IMR-90 (cell line): ENCODE measurements around the gene KIFC3. TPM values are rescaled to one million over a fixed set of nuclear protein-coding genes. Genes with fewer than 3 reads are reported as not detected.
"Not testable (repeated sequence)": the region's sequence is repeated elsewhere in the genome, so short reads cannot be mapped to it uniquely, and the experiment has no call there.

Source experiments
- ATAC-seq: fragments of 200-7000 bp; cut with Tn5 transposase; 2 replicates; pipeline ENCODE4 v1.9.1; 2020; ENCODE audit warnings: low read depth, mild to moderate bottlenecking, moderate library complexity
- BruUV-seq: library from RNA; stranded (reverse); fragments of 400-500 nt; replicated peaks from 2 replicates; lab custom pipeline; 2021; lab: Mats Ljungman, UMichigan
- CTCF ChIA-PET: fragments of 300-600 bp; formaldehyde crosslinking; extraction: SDS; loops from one replicate; lab custom pipeline; 2021; ENCODE audit warnings: antibody characterized with exemption; lab: Yijun Ruan, JAX
- POLR2A ChIA-PET: fragments of 300-600 bp; sonication (Branson Sonifier 250); formaldehyde crosslinking; loops from one replicate; lab custom pipeline; 2022; ENCODE audit warnings: antibody characterized with exemption; ENCODE audit not compliant: unreplicated experiment; lab: Charles Lee
- DNase-seq: peaks from one replicate; pipeline ENCODE4 v3.0.0; 2013
- H2AFZ ChIP-seq: replicated peaks from 2 replicates; pipeline ENCODE3; 2013; ENCODE audit warnings: low read length, mild to moderate bottlenecking; ENCODE audit not compliant: poor library complexity
- H2AK5ac ChIP-seq: 2 replicates; pipeline ENCODE4 v1.6.1; 2013; ENCODE audit warnings: low read depth, low read length, inconsistent platforms
- H2AK9ac ChIP-seq: replicated peaks from 2 replicates; pipeline ENCODE3; 2013; ENCODE audit warnings: mild to moderate bottlenecking, low read depth, low read length, moderate library complexity; ENCODE audit not compliant: poor library complexity
- H2BK120ac ChIP-seq: 2 replicates; pipeline ENCODE4 v1.6.1; 2013; ENCODE audit warnings: low read depth, low read length, inconsistent platforms
- H2BK15ac ChIP-seq: 3 replicates; pipeline ENCODE4 v1.6.1; 2013; ENCODE audit warnings: low read depth, low read length, inconsistent platforms
- H2BK20ac ChIP-seq: 2 replicates; pipeline ENCODE4 v1.6.1; 2013; ENCODE audit warnings: low read depth, mild to moderate bottlenecking, inconsistent platforms, low read length, moderate library complexity
- H2BK5ac ChIP-seq: 2 replicates; pipeline ENCODE4 v1.6.1; 2013; ENCODE audit warnings: mild to moderate bottlenecking, low read depth, low read length, inconsistent platforms; ENCODE audit not compliant: poor library complexity, severe bottlenecking
- H3K14ac ChIP-seq: replicated peaks from 2 replicates; pipeline ENCODE4 v1.6.1; 2013; ENCODE audit warnings: low read depth, low read length, inconsistent platforms
- H3K18ac ChIP-seq: 2 replicates; pipeline ENCODE4 v1.6.1; 2013; ENCODE audit warnings: low read depth, low read length, control low read depth
- H3K23ac ChIP-seq: 2 replicates; pipeline ENCODE4 v1.6.1; 2013; ENCODE audit warnings: low read depth, low read length, inconsistent platforms
- H3K27ac ChIP-seq: 2 replicates; pipeline ENCODE4 v1.5.1; 2013; ENCODE audit warnings: mild to moderate bottlenecking, control low read depth, low read length; ENCODE audit not compliant: insufficient read depth
- H3K27me3 ChIP-seq: 2 replicates; pipeline ENCODE4 v1.6.1; 2013; ENCODE audit warnings: low read length; ENCODE audit not compliant: control insufficient read depth, insufficient read depth
- H3K36me3 ChIP-seq: 2 replicates; pipeline ENCODE4 v1.6.1; 2013; ENCODE audit warnings: low read length, mixed read lengths; ENCODE audit not compliant: control insufficient read depth, insufficient read depth
- H3K4ac ChIP-seq: 2 replicates; pipeline ENCODE4 v1.6.1; 2013; ENCODE audit warnings: low read depth, low read length, inconsistent platforms
- H3K4me1 ChIP-seq: 2 replicates; pipeline ENCODE4 v1.6.1; 2013; ENCODE audit warnings: low read length, mixed read lengths; ENCODE audit not compliant: control insufficient read depth, insufficient read depth
- H3K4me2 ChIP-seq: 2 replicates; pipeline ENCODE4 v1.6.1; 2013; ENCODE audit warnings: low read depth, mild to moderate bottlenecking, control low read depth, low read length, moderate library complexity
- H3K4me3 ChIP-seq: 2 replicates; pipeline ENCODE4 v1.5.1; 2013; ENCODE audit warnings: low read depth, mild to moderate bottlenecking, control low read depth, low read length, moderate library complexity; ENCODE audit not compliant: insufficient read depth
- H3K56ac ChIP-seq: 2 replicates; pipeline ENCODE4 v1.6.1; 2013; ENCODE audit warnings: low read length, inconsistent platforms; ENCODE audit not compliant: insufficient read depth; ENCODE audit errors: extremely low read depth
- H3K79me1 ChIP-seq, 2 experiments: 2 replicates each; pipeline ENCODE4 v1.6.1; 2013; ENCODE audit warnings: low read length in 2 of 2, inconsistent platforms in 1 of 2, low read depth in 1 of 2
- H3K9ac ChIP-seq: 2 replicates; pipeline ENCODE4 v1.6.1; 2013; ENCODE audit warnings: low read depth, low read length, control low read depth
- H3K9me1 ChIP-seq: 2 replicates; pipeline ENCODE4 v1.6.1; 2013; ENCODE audit warnings: low read length, inconsistent platforms; ENCODE audit not compliant: insufficient read depth
- H3K9me3 ChIP-seq: 2 replicates; pipeline ENCODE4 v1.6.1; 2013; ENCODE audit warnings: low read length; ENCODE audit not compliant: control insufficient read depth, insufficient read depth
- H4K20me1 ChIP-seq: 2 replicates; pipeline ENCODE4 v1.6.1; 2013; ENCODE audit warnings: low read length, inconsistent platforms; ENCODE audit not compliant: insufficient read depth
- H4K5ac ChIP-seq: 2 replicates; pipeline ENCODE4 v1.6.1; 2013; ENCODE audit warnings: mild to moderate bottlenecking, low read depth, low read length, control low read depth
- H4K8ac ChIP-seq, 2 experiments: 2 replicates each; pipeline ENCODE4 v1.6.1; 2013; ENCODE audit warnings: low read depth in 2 of 2, low read length in 2 of 2, control low read depth in 1 of 2, inconsistent platforms in 1 of 2
- H4K91ac ChIP-seq: 2 replicates; pipeline ENCODE4 v1.6.1; 2013; ENCODE audit warnings: low read depth, low read length, inconsistent platforms; ENCODE audit not compliant: insufficient read depth
- MAZ ChIP-seq: IDR thresholded peaks from 2 replicates; pipeline ENCODE4 v1.6.1; 2012; ENCODE audit warnings: low read depth, mild to moderate bottlenecking, low read length, improper control_type of control experiment, moderate library complexity, borderline replicate concordance
- WGBS, 2 experiments: methylation state at CpG; one replicate each; pipeline versions ENCODE4 v1.1.5 to v1.1.7; 2013; ENCODE audit warnings: missing lambda C conversion rate in 2 of 2; ENCODE audit not compliant: insufficient read length in 1 of 2; ENCODE audit errors: extremely low coverage in 2 of 2; 5-methylcytosine and 5-hydroxymethylcytosine counted together
- dilution Hi-C: fragments of 300-500 bp; cut with HindIII; formaldehyde crosslinking; loops from one replicate; pipeline ENCODE4 v1.14.3; 2018; ENCODE audit warnings: low sequenced_read_pairs; ENCODE audit not compliant: unreplicated experiment
- in situ Hi-C: fragments of 300-500 bp; cut with MboI; formaldehyde crosslinking; loops from 3 replicates; pipeline ENCODE4 v1.14.3; 2019; ENCODE audit warnings: low sequenced_read_pairs, inconsistent platforms, mixed read lengths
- intact Hi-C: fragments of 100-400 bp; cut with micrococcal nuclease; formaldehyde crosslinking; loops from 2 replicates; pipeline ENCODE4 v1.10.0; 2022
- polyA plus RNA-seq, 3 experiments: library from polyadenylated mRNA; depleted of rRNA; stranded (reverse); fragments of >200 nt; gene quantifications; 2 replicates each; pipeline ENCODE4 v1.2.3, GENCODE V29; 2012; ENCODE audit warnings: low replicate concordance in 1 of 3
- total RNA-seq: library from RNA; depleted of rRNA; stranded (reverse); fragments of >200 nt; gene quantifications from 2 replicates; pipeline ENCODE4 v1.2.3, GENCODE V29; 2012

The KIFC3 gene
- total and polyA plus RNA-seq, 2 of the 4 experiments (the other 2 are of a cell fraction): 48.6 to 62.5 TPM

GRCh38 chr16:57781349-57781740 lies 20.9 kb downstream of the KIFC3 start:
- Histone ChIP-seq H2BK20ac (no peak overlapping the region), H3K4me2 (no peak overlapping the region), H3K4ac (no peak overlapping the region), H2AK9ac (no peak overlapping the region), H4K20me1 (peaks cover 19% of the 10 kb centered on the region; the same call in 1 of the 2 replicates), H3K4me1 (no peaks in the 10 kb centered on the region; the same call in 1 of the 2 replicates), H2BK5ac (no peak overlapping the region), H2BK120ac (no peak overlapping the region), H4K5ac (no peak overlapping the region), H3K9me1 (peaks cover 9% of the 10 kb centered on the region; the same call in 1 of the 2 replicates), H3K56ac (no peak overlapping the region), H2AK5ac (no peak overlapping the region; the same call in 1 of the 2 replicates), H3K23ac (no peak overlapping the region), H2AFZ (peak overlapping the region; percentile 41), H3K36me3 (peaks cover 32% of the 10 kb centered on the region), H3K9ac (no peak overlapping the region), H2BK15ac (no peak overlapping the region), H3K14ac (no peak overlapping the region), H3K79me1 (peaks cover 24 to 62% of the 10 kb centered on the region in 2 experiments), H3K27me3 (no peaks in the 10 kb centered on the region), H3K9me3 (no peaks in the 10 kb centered on the region), H3K18ac (no peak overlapping the region), H3K27ac (no peak overlapping the region), H4K91ac (no peak overlapping the region), H3K4me3 (no peak overlapping the region), H4K8ac (no peak overlapping the region)
- intact Hi-C loops: no loop called here
- BruUV-seq: no TSS peak
- in situ Hi-C loops: no loop called here
- DNase-seq (no peak), ATAC-seq (no peak)
- ChIA-PET POLR2A (no interaction called here), CTCF (interaction anchor here (1.3 kb wide), 1 partner anchor 13 kb away, joined by 3 read pairs; no protein-coding TSS in a partner anchor)
- dilution Hi-C loops: no loop called here
- WGBS, 2 experiments: no CpG with 5 or more reads among the region's 1 CpG
- no peak for TF ChIP-seq MAZ

GRCh38 chr16:57779836-57780235 lies 22.5 kb downstream of the KIFC3 start:
- H3K27me3 ChIP-seq, ATAC-seq, H2BK5ac ChIP-seq, H3K9me1 ChIP-seq, H3K9me3 ChIP-seq, H4K5ac ChIP-seq, H2BK120ac ChIP-seq, H4K91ac ChIP-seq, H3K9ac ChIP-seq, H3K4me3 ChIP-seq, H3K4me1 ChIP-seq, intact Hi-C loops, H2BK15ac ChIP-seq, H4K8ac ChIP-seq, H3K4ac ChIP-seq, BruUV-seq, H3K14ac ChIP-seq, H3K18ac ChIP-seq, H3K23ac ChIP-seq, H3K4me2 ChIP-seq, in situ Hi-C loops, H3K27ac ChIP-seq, H2AK5ac ChIP-seq, DNase-seq, dilution Hi-C loops, H2AK9ac ChIP-seq, CTCF ChIA-PET, H2BK20ac ChIP-seq, POLR2A ChIA-PET, H3K56ac ChIP-seq, H2AFZ ChIP-seq: not testable (repeated sequence)
- H3K79me1 ChIP-seq: peaks cover 29 to 72% of the 10 kb centered on the region in 2 experiments
- peaks cover 19% of the 10 kb centered on the region; the same call in 1 of the 2 replicates for H4K20me1 ChIP-seq
- H3K36me3 ChIP-seq: peaks cover 35% of the 10 kb centered on the region
- 83% methylated on average over 1 of the region's 5 CpGs; no CpG with 5 or more reads in 1 of the 2 experiments for WGBS, 2 experiments
